Liver (tissue), 9 donors: Measurements from ENCODE around the gene PPP1CC. TPM values are rescaled to one million over a fixed set of nuclear protein-coding genes. Genes with fewer than 3 reads are reported as not detected.

Source experiments
- DNase-seq: peaks from one replicate; pipeline ENCODE4 v3.0.0-alpha.2; 2017; ENCODE audit warnings: low spot score
- H3K27ac ChIP-seq, 2 donors: one replicate each; pipeline ENCODE4 v1.7.0; 2013; ENCODE audit warnings: inconsistent platforms in 2 of 2, low read length in 2 of 2, control low read depth in 1 of 2, low read depth in 1 of 2, mild to moderate bottlenecking in 1 of 2
- H3K27me3 ChIP-seq, 4 donors: one replicate each; pipeline versions ENCODE4 v1.6.1 to v1.7.0; 2013; ENCODE audit warnings: low read length in 3 of 4, inconsistent platforms in 1 of 4, mild to moderate bottlenecking in 1 of 4, moderate library complexity in 1 of 4; ENCODE audit not compliant: control insufficient read depth in 4 of 4, insufficient read depth in 4 of 4
- H3K36me3 ChIP-seq, 4 donors: one replicate each; pipeline versions ENCODE4 v1.6.1 to v1.7.0; 2013; ENCODE audit warnings: low read length in 3 of 4, mild to moderate bottlenecking in 3 of 4, low read depth in 1 of 4, moderate library complexity in 1 of 4; ENCODE audit not compliant: control insufficient read depth in 4 of 4, insufficient read depth in 3 of 4
- H3K4me1 ChIP-seq, 4 donors: one replicate each; pipeline versions ENCODE4 v1.6.1 to v1.7.0; 2013; ENCODE audit warnings: low read length in 3 of 4, mild to moderate bottlenecking in 3 of 4, moderate library complexity in 1 of 4; ENCODE audit not compliant: control insufficient read depth in 4 of 4, insufficient read depth in 4 of 4
- H3K4me3 ChIP-seq, 3 donors: one replicate each; pipeline versions ENCODE4 v1.6.1 to v1.7.0; 2013; ENCODE audit warnings: low read length in 3 of 3, control low read depth in 1 of 3, low read depth in 1 of 3, mild to moderate bottlenecking in 1 of 3
- H3K9ac ChIP-seq, 2 donors: one replicate each; pipeline ENCODE4 v1.7.0; 2013; ENCODE audit warnings: low read length in 2 of 2, mild to moderate bottlenecking in 2 of 2, moderate library complexity in 2 of 2, control low read depth in 1 of 2, low read depth in 1 of 2
- H3K9me3 ChIP-seq, 4 donors: one replicate each; pipeline versions ENCODE4 v1.6.1 to v1.7.0; 2013; ENCODE audit warnings: low read length in 3 of 4; ENCODE audit not compliant: control insufficient read depth in 4 of 4
- CTCF ChIP-seq: fragments of 150-350 bp; IDR thresholded peaks from 2 replicates; pipeline ENCODE4 v1.5.1; 2017; ENCODE audit warnings: improper control_type of control experiment, low read depth, low read length; ENCODE audit not compliant: missing input control
- EGR1 ChIP-seq, 2 donors: IDR thresholded peaks; 2 replicates each; pipeline ENCODE4 v1.6.1; 2016 to 2018; ENCODE audit warnings: antibody characterized with exemption in 2 of 2, low read depth in 2 of 2
- FOXA1 ChIP-seq: IDR thresholded peaks from 2 replicates; pipeline ENCODE4 v1.6.1; 2016; ENCODE audit warnings: antibody characterized with exemption
- GABPA ChIP-seq, 2 donors: IDR thresholded peaks in 1 of 2; conservative IDR thresholded peaks in 1 of 2; 2 replicates each; pipeline ENCODE4 v1.6.1; 2016; ENCODE audit warnings: antibody characterized with exemption in 2 of 2, mild to moderate bottlenecking in 1 of 2, moderate library complexity in 1 of 2
- HNF4A ChIP-seq, 2 donors: conservative IDR thresholded peaks; 2 replicates each; pipeline ENCODE4 v1.6.1; 2016; ENCODE audit warnings: antibody characterized with exemption in 2 of 2, mild to moderate bottlenecking in 2 of 2
- HNF4G ChIP-seq: IDR thresholded peaks from 2 replicates; pipeline ENCODE4 v1.6.1; 2016; ENCODE audit warnings: antibody characterized with exemption
- JUND ChIP-seq, 2 donors: IDR thresholded peaks; 2 replicates each; pipeline ENCODE4 v1.6.1; 2016; ENCODE audit warnings: antibody characterized with exemption in 2 of 2
- MAX ChIP-seq: IDR thresholded peaks from 2 replicates; pipeline ENCODE4 v1.6.1; 2016; ENCODE audit warnings: antibody characterized with exemption
- NR2F2 ChIP-seq: IDR thresholded peaks from 2 replicates; pipeline ENCODE4 v1.6.1; 2016; ENCODE audit warnings: antibody characterized with exemption
- RAD21 ChIP-seq, 2 donors: IDR thresholded peaks; 2 replicates each; pipeline ENCODE4 v1.6.1; 2016; ENCODE audit warnings: antibody characterized with exemption in 2 of 2, mild to moderate bottlenecking in 2 of 2
- REST ChIP-seq: IDR thresholded peaks from 2 replicates; pipeline ENCODE4 v1.6.1; 2016; ENCODE audit warnings: antibody characterized with exemption, mild to moderate bottlenecking
- RXRA ChIP-seq, 2 donors: IDR thresholded peaks; 2 replicates each; pipeline ENCODE4 v1.6.1; 2017 to 2018; ENCODE audit warnings: antibody characterized with exemption in 2 of 2, mild to moderate bottlenecking in 1 of 2
- SP1 ChIP-seq: IDR thresholded peaks from 2 replicates; pipeline ENCODE4 v1.6.1; 2018; ENCODE audit warnings: antibody characterized with exemption, mild to moderate bottlenecking
- TAF1 ChIP-seq: conservative IDR thresholded peaks from 2 replicates; pipeline ENCODE4 v1.6.1; 2016; ENCODE audit warnings: antibody characterized with exemption, mild to moderate bottlenecking
- YY1 ChIP-seq: IDR thresholded peaks from 2 replicates; pipeline ENCODE4 v1.6.1; 2016; ENCODE audit warnings: antibody characterized with exemption, mild to moderate bottlenecking
- ZBTB33 ChIP-seq: IDR thresholded peaks from 2 replicates; pipeline ENCODE4 v1.6.1; 2016; ENCODE audit warnings: antibody characterized with exemption
- WGBS: extraction: QIAGEN DNeasy Blood & Tissue Kit; methylation state at CpG from one replicate; pipeline ENCODE4 v1.1.7; 2013; 5-methylcytosine and 5-hydroxymethylcytosine counted together
- polyA plus RNA-seq, 2 donors: library from polyadenylated mRNA; stranded (reverse) in 1 of 2; unstranded in 1 of 2; fragments of 200-250 nt in 1 of 2; fragments of >200 nt in 1 of 2; fragmentation: Nextera tagmentation in 1 of 2; extraction: Ambion mirVana in 1 of 2; gene quantifications; one replicate each; pipeline versions ENCODE4 v1.2.1 to v1.2.3, GENCODE V29; 2013 to 2015
- total RNA-seq, 2 donors: library from RNA; depleted of rRNA; stranded (reverse); fragments of >200 nt; gene quantifications; one replicate each; pipeline ENCODE4 v1.2.3, GENCODE V29; 2014
- donor health status: healthy.
- donor health status: healthy.
- donor health status: healthy.
- donor health status: healthy.
- donor health status: healthy.

PPP1CC gene
- total and polyA plus RNA-seq, 4 donors = 22.1 to 73.2 (median 36.0) TPM

GRCh38 chr12:110791589-110791988 is 48.9 kb upstream of the PPP1CC start:
- Histone ChIP-seq H3K4me3 (no peak overlapping the region), H3K27me3 (no peaks in the 10 kb centered on the region), H3K9ac (no peak overlapping the region), H3K4me1 (no peaks in the 10 kb centered on the region), H3K36me3 (no peaks in the 10 kb centered on the region), H3K9me3 (no peaks in the 10 kb centered on the region), H3K27ac (no peak overlapping the region)
- TF ChIP-seq EGR1 (IDR thresholded peaks at IDR 0.05; ENCODE audit: low read depth in 2 of 2) (no peak), RXRA (IDR thresholded peaks at IDR 0.05) (no peak), SP1 (no peak), NR2F2 (no peak), FOXA1 (no peak), ZBTB33 (no peak), TAF1 (no peak), JUND (IDR thresholded peaks at IDR 0.05) (no peak), HNF4A (conservative IDR thresholded peaks at IDR 0.05) (no peak), CTCF (no peak), MAX (no peak), HNF4G (no peak), RAD21 (IDR thresholded peaks at IDR 0.05) (no peak), GABPA (IDR thresholded peaks at IDR 0.05 in 1 of 2, conservative IDR thresholded peaks at IDR 0.05 in 1 of 2) (no peak), YY1 (no peak), REST (no peak)
- no peak for DNase-seq
- 94% methylated on average over 3 of the region's 3 CpGs for WGBS

GRCh38 chr12:110790301-110790700 is 47.6 kb upstream of the PPP1CC start:
- TF ChIP-seq CTCF (no peak), FOXA1 (no peak), HNF4A (conservative IDR thresholded peaks at IDR 0.05) (no peak), GABPA (IDR thresholded peaks at IDR 0.05 in 1 of 2, conservative IDR thresholded peaks at IDR 0.05 in 1 of 2) (no peak), SP1 (no peak), RXRA (IDR thresholded peaks at IDR 0.05) (no peak)
- no peak overlapping the region for H3K27ac ChIP-seq

More at GRCh38 chr12:110790301-110790700, 47.6 kb upstream of the PPP1CC start:
- H3K9ac ChIP-seq = no peak overlapping the region
- no peak overlapping the region for H3K4me3 ChIP-seq
- 91% methylated on average over 1 of the region's 1 CpG for WGBS
- no peaks in the 10 kb centered on the region for H3K4me1 ChIP-seq
- H3K9me3 ChIP-seq = no peaks in the 10 kb centered on the region
- no peak for DNase-seq
- H3K36me3 ChIP-seq = no peaks in the 10 kb centered on the region
- H3K27me3 ChIP-seq = no peaks in the 10 kb centered on the region
